CD14-positive monocyte (primary cell): Measurements from ENCODE around the gene QSOX1. TPM values are rescaled to one million over a fixed set of nuclear protein-coding genes. Genes with fewer than 3 reads are reported as not detected.

Source experiments
- DNase-seq, 3 donors: peaks; one replicate each; pipeline ENCODE4 v3.0.0-alpha.2; 2011 to 2022
- H2AFZ ChIP-seq: 2 replicates; pipeline ENCODE4 v1.6.0; 2012; ENCODE audit warnings: mild to moderate bottlenecking, low read depth, low read length, inconsistent platforms; ENCODE audit not compliant: insufficient read depth, poor library complexity, severe bottlenecking
- H3K27ac ChIP-seq, 2 donors: 1 replicate in 1 of 2; 2 replicates in 1 of 2; pipeline ENCODE4 v1.5.1; 2012 to 2013; ENCODE audit warnings: low read length in 2 of 2, control low read depth in 1 of 2, inconsistent platforms in 1 of 2, low read depth in 1 of 2, mild to moderate bottlenecking in 1 of 2
- H3K27me3 ChIP-seq, 2 donors: one replicate each; pipeline versions ENCODE4 v1.6.0 to v1.6.1; 2011 to 2013; ENCODE audit warnings: low read length in 2 of 2; ENCODE audit not compliant: control insufficient read depth in 2 of 2, insufficient read depth in 2 of 2
- H3K36me3 ChIP-seq, 2 donors: replicated peaks in 1 of 2; 1 replicate in 1 of 2; 2 replicates in 1 of 2; pipeline versions ENCODE4 v1.5.1 to v1.6.1; 2012 to 2013; ENCODE audit warnings: low read length in 2 of 2, control low read depth in 1 of 2, inconsistent platforms in 1 of 2, mild to moderate bottlenecking in 1 of 2; ENCODE audit not compliant: insufficient read depth in 2 of 2, control insufficient read depth in 1 of 2
- H3K4me1 ChIP-seq, 2 donors: 1 replicate in 1 of 2; 2 replicates in 1 of 2; pipeline versions ENCODE4 v1.5.1 to v1.6.1; 2012 to 2013; ENCODE audit warnings: low read length in 2 of 2, control low read depth in 1 of 2, inconsistent platforms in 1 of 2, mild to moderate bottlenecking in 1 of 2, moderate library complexity in 1 of 2; ENCODE audit not compliant: insufficient read depth in 2 of 2, control insufficient read depth in 1 of 2
- H3K4me2 ChIP-seq: replicated peaks from 2 replicates; pipeline ENCODE3; 2012; ENCODE audit warnings: low read length, moderate library complexity, mild to moderate bottlenecking; ENCODE audit not compliant: poor library complexity, severe bottlenecking; ENCODE audit errors: extremely low read depth
- H3K4me3 ChIP-seq, 3 experiments: fragments of 200-600 bp in 1 of 3; sonication (generic) in 1 of 3; replicated peaks in 1 of 3; 1 replicate in 2 of 3; 2 replicates in 1 of 3; pipeline ENCODE4 v1.5.1; 2011 to 2013; ENCODE audit warnings: low read length in 3 of 3, mild to moderate bottlenecking in 3 of 3, control low read depth in 2 of 3, low read depth in 2 of 3, inconsistent platforms in 1 of 3, moderate library complexity in 1 of 3
- H3K79me2 ChIP-seq: 2 replicates; pipeline ENCODE4 v1.6.0; 2012; ENCODE audit warnings: mild to moderate bottlenecking, control low read depth, inconsistent platforms, low read length, moderate library complexity; ENCODE audit not compliant: insufficient read depth
- H3K9ac ChIP-seq: 2 replicates; pipeline ENCODE4 v1.6.0; 2017; ENCODE audit warnings: low read length, mild to moderate bottlenecking; ENCODE audit not compliant: insufficient read depth, poor library complexity, severe bottlenecking
- H3K9me3 ChIP-seq, 2 donors: replicated peaks in 1 of 2; 1 replicate in 1 of 2; 2 replicates in 1 of 2; pipeline versions ENCODE4 v1.5.1 to v1.6.1; 2012 to 2013; ENCODE audit warnings: low read length in 2 of 2, control low read depth in 1 of 2; ENCODE audit not compliant: control insufficient read depth in 1 of 2, insufficient read depth in 1 of 2
- H4K20me1 ChIP-seq: 2 replicates; pipeline ENCODE4 v1.6.0; 2012; ENCODE audit warnings: mild to moderate bottlenecking, low read length, control low read depth, moderate library complexity; ENCODE audit not compliant: insufficient read depth
- H3K27ac Mint-ChIP-seq, 7 donors: one replicate each; pipeline ENCODE4 v1.8.0; 2020; ENCODE audit warnings: mild to moderate bottlenecking in 7 of 7, mixed read lengths in 7 of 7, moderate library complexity in 6 of 7, inconsistent platforms in 2 of 7
- H3K27me3 Mint-ChIP-seq, 3 donors: one replicate each; pipeline ENCODE4 v1.8.0; 2021 to 2022; ENCODE audit warnings: low read depth in 3 of 3, mild to moderate bottlenecking in 3 of 3, mixed read lengths in 3 of 3, moderate library complexity in 3 of 3, inconsistent platforms in 1 of 3
- H3K36me3 Mint-ChIP-seq, 2 donors: one replicate each; pipeline ENCODE4 v1.8.0; 2020; ENCODE audit warnings: mixed read lengths in 2 of 2, inconsistent platforms in 1 of 2, mild to moderate bottlenecking in 1 of 2
- H3K4me1 Mint-ChIP-seq: one replicate; pipeline ENCODE4 v1.8.0; 2020; ENCODE audit warnings: mild to moderate bottlenecking, mixed read lengths
- H3K4me3 Mint-ChIP-seq, 2 donors: one replicate each; pipeline ENCODE4 v1.8.0; 2020; ENCODE audit warnings: mild to moderate bottlenecking in 2 of 2, mixed read lengths in 2 of 2, moderate library complexity in 1 of 2
- H3K9me3 Mint-ChIP-seq, 7 donors: one replicate each; pipeline ENCODE4 v1.8.0; 2020 to 2022; ENCODE audit warnings: mixed read lengths in 7 of 7, mild to moderate bottlenecking in 6 of 7, moderate library complexity in 6 of 7, inconsistent platforms in 2 of 7
- WGBS: methylation state at CpG from one replicate; pipeline ENCODE4 v1.1.5; 2013; ENCODE audit warnings: missing lambda C conversion rate; ENCODE audit not compliant: insufficient coverage; 5-methylcytosine and 5-hydroxymethylcytosine counted together
- intact Hi-C, 2 donors: fragments of 100-400 bp; cut with micrococcal nuclease; formaldehyde crosslinking; loops; one replicate each; pipeline versions ENCODE4 v1.15.0 to v1.15.1; 2023
- polyA plus RNA-seq, 3 donors: library from polyadenylated mRNA; depleted of rRNA in 1 of 3; unstranded in 2 of 3; stranded (reverse) in 1 of 3; fragments of 300-500 nt in 2 of 3; fragments of >200 nt in 1 of 3; fragmentation: Illumina TruSeq in 2 of 3; gene quantifications; 1 replicate in 2 of 3; 2 replicates in 1 of 3; pipeline ENCODE4 v1.2.3, GENCODE V29; 2012 to 2021
- TF ChIP-seq, protein P1 (sequence below): fragments of 200-600 bp; IDR thresholded peaks from one replicate; pipeline ENCODE4 v1.8.0; 2022; ENCODE audit warnings: antibody characterized with exemption, mild to moderate bottlenecking

Gene QSOX1
- polyA plus RNA-seq, 3 donors: 34.5 to 86.5 (median 35.8) TPM

DNA sequence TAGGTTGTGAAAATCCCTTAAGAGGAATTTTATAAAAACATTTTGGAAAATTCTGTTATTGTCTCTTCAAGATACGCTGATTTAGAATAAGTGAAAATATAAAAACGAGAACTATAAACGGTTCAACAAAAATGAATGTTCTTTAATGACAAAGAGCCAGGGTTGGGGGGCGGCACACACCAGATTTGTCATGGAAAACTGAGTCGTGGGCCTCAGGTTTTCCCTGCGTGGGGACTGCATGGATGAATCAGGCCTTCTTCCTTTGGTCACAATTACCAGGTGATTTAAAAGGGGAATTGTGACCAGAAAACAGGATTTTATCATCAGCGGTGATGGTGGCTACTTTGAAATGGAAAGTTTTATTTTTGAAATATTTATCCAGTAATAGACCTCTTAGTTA, 84.0 kb downstream of the QSOX1 start:
- 26% methylated on average over 5 of the region's 7 CpGs for WGBS
- peaks cover 0 to 35% of the 10 kb centered on the region in 2 donors for H3K9me3 ChIP-seq
- H3K27ac ChIP-seq: no peak overlapping the region
- peaks cover 88 to 96% of the 10 kb centered on the region in 2 donors for H3K27me3 ChIP-seq
- H3K4me3 ChIP-seq: no peak overlapping the region
- no peaks in the 10 kb centered on the region for H4K20me1 ChIP-seq
- Mint-ChIP-seq H3K4me1 (peaks cover 28% of the 10 kb centered on the region), H3K27me3 (peaks cover 93 to 97% (median 96%) of the 10 kb centered on the region in 3 donors), H3K36me3 (peaks cover 5 to 9% of the 10 kb centered on the region in 2 donors), H3K4me3 (peak overlapping the region in 1 of 2 donors; percentile 81), H3K27ac (no peak overlapping the region), H3K9me3 (peaks cover 0 to 17% (median 11%) of the 10 kb centered on the region in 7 donors)
- peaks cover 17 to 22% of the 10 kb centered on the region in 2 donors for H3K4me1 ChIP-seq
- no peaks in the 10 kb centered on the region for H3K36me3 ChIP-seq
- DNase-seq: no peak
- TF ChIP-seq, protein P1, sequence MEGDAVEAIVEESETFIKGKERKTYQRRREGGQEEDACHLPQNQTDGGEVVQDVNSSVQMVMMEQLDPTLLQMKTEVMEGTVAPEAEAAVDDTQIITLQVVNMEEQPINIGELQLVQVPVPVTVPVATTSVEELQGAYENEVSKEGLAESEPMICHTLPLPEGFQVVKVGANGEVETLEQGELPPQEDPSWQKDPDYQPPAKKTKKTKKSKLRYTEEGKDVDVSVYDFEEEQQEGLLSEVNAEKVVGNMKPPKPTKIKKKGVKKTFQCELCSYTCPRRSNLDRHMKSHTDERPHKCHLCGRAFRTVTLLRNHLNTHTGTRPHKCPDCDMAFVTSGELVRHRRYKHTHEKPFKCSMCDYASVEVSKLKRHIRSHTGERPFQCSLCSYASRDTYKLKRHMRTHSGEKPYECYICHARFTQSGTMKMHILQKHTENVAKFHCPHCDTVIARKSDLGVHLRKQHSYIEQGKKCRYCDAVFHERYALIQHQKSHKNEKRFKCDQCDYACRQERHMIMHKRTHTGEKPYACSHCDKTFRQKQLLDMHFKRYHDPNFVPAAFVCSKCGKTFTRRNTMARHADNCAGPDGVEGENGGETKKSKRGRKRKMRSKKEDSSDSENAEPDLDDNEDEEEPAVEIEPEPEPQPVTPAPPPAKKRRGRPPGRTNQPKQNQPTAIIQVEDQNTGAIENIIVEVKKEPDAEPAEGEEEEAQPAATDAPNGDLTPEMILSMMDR: no peak
- no peak overlapping the region for H3K9ac ChIP-seq
- H2AFZ ChIP-seq: no peak overlapping the region
- no peak overlapping the region for H3K4me2 ChIP-seq
- intact Hi-C loops: no loop called here
- no peaks in the 10 kb centered on the region for H3K79me2 ChIP-seq

DNA sequence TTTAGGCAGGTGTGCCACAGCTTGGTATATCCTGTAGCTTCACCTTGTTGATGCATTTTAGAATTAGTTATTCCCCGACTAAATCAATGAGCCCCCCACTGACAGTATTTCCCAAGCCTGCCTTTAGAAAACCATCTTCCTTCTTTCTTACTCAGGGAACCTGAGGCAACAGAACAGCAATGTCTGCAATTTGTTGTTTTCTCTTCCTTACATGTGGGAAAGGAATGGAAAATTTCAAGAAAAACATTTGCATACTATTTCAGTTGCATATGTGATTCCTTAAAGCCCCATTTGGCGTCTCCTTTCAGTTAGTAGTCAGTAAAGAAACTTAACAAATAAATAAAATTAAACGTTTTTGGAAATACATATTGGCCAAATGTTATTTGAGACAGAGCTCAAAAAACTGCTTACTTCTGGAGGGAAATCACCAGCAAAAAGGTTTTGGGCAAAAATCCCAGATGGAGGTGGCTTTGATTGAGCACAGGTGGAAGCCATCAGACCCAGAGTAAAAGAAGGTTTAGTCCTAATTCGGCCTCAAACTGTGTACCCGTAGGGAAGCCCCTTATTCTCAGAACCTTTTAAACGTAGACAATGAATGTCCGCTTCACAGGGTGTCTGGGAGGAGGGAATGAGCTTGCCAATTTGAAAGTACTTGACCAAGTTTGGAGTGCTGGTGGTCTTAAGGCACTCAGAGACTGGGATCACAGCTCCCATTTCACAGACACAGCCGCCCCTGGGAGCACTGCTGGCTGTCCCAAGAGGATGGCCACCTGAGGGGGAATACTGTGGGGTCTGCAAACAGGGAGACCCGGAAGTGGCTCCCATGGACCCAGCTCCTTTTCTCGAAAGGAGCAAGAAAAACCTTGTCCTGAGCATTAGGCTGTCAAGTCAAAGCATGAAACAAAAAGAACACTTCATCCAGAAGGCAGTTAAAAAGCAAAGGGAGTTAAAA, 84.8 kb downstream of the QSOX1 start:
- H3K4me3 Mint-ChIP-seq: peak overlapping the region in 1 of 2 donors; percentile 81
- Histone ChIP-seq H3K79me2 (no peaks in the 10 kb centered on the region), H3K4me2 (no peak overlapping the region), H3K9ac (no peak overlapping the region), H2AFZ (no peak overlapping the region), H3K27ac (no peak overlapping the region), H3K9me3 (peaks cover 0 to 31% of the 10 kb centered on the region in 2 donors), H3K4me1 (peaks cover 13 to 15% of the 10 kb centered on the region in 2 donors), H3K36me3 (no peaks in the 10 kb centered on the region), H4K20me1 (no peaks in the 10 kb centered on the region), H3K27me3 (peaks cover 84 to 89% of the 10 kb centered on the region in 2 donors), H3K4me3 (no peak overlapping the region)
- peaks cover 1 to 6% of the 10 kb centered on the region in 2 donors for H3K36me3 Mint-ChIP-seq
- 10% methylated on average over 7 of the region's 10 CpGs for WGBS
- TF ChIP-seq, protein P1: no peak
- intact Hi-C loops: no loop called here
- H3K4me1 Mint-ChIP-seq: peaks cover 22% of the 10 kb centered on the region
- H3K9me3 Mint-ChIP-seq: peaks cover 0 to 17% (median 6%) of the 10 kb centered on the region in 7 donors
- H3K27ac Mint-ChIP-seq: peak overlapping the region in 1 of 7 donors; percentile 11
- no peak for DNase-seq
- peaks cover 89 to 93% (median 91%) of the 10 kb centered on the region in 3 donors for H3K27me3 Mint-ChIP-seq
